GM18858 (cell line): ENCODE results near the gene UBE2Q2.

Experiments
- ATAC-seq: cut with Tn5 transposase; IDR thresholded peaks from one replicate; pipeline ENCODE4 v1.9.1; 2021; ENCODE audit not compliant: unreplicated experiment

The UBE2Q2 gene

DNA sequence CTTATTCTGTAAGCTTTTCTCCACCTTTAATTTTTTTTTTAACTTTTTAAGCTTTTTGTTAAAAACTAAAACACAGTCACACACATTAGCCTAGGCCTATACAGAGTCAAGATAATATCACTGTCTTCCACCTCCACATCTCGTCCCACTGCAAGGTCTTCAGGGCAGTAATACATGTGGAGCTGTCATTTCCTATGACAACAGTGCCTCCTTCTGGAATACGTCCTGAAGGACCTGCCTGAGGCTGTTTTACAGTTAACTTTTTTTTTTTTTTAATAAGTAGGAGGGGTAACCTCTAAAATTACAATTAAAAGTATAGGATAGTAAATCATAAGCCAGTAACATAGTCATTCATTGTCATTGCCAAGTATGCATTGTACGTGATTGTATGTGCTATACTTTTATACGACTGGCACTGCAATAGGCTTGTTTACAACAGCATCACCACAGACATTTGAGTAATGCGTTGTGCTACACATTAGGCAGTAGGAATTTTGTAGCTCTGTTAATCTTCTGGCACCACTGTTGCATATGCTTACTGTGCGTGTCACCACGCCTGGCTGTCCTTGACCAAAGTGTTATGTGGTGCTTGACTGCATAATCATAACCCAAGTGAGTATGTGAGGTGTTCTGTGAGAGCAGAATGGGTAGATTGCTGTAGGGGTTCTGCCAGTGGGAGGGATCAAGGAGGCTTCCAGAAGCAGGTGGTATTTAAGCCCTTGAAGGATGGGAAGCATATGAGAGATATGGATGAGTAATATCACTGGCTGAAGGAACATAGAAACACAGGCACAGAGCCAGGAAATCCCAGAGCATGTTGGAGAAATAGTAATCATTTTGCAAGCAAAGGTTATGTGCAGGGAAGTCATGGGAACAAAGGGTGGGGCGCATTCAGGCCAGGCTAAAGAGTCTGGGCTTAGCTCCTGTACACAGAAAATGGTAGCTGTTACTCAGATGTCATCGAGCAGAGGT lies 78.8 kb downstream of the UBE2Q2 start:
- ATAC-seq: no peak

DNA sequence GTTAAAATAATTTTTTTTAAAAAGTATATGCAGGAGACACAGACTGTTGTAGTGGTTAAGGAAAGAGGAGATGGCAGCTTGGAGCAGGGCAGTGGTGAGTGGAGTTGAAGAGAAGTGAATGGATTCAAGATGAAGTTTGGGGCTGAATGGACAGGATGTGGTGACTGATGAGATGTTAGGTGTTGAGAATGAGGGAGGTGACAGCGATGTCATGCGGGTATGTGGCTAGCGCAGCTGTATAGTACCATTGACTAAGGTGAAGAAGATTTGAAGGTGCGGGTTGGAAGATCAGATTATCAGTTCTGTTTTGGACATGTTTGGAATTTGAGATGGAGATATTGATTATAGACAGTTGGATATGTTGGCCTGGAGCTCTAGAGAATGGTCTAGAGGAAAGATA lies 80.5 kb downstream of the UBE2Q2 start:
- no peak for ATAC-seq

DNA sequence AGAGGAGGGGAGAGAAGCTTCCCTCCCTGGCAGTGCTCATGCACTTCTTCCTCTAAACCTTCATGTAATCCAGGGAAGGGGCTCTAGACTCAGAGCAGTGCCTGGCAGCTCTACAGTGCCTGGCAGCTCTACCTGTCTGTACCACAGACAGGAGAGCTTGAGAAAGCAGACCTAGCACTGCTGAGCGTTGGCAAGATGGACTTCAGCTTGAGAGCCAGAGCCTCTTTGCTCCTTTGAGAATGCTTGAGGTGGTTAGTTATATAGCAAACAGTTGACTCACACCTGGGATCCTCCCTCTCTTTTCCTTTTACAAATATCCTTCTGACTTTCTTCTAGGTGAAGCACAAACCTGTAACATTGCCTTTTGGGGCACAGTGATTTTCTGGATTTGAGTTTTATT lies 81.3 kb downstream of the UBE2Q2 start:
- ATAC-seq: no peak

DNA sequence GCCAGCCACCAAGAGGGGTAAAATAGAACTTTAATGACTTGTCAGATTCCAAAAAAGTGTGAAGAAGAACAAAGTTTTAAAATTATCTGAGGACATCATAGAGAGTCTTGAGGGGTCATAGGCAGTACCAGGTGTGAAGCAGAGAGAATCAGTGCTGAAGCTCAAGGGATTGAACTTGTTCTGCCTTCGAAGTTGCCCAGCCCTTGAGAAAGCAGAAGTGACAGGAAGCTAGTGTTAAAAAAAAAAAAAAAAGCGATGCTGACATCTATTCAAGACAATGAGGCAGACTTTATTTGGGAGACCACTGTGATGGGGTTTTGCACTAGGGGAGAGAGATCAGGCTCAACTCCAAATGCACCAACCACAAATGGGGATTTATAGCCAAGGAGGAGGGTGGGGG lies 82.2 kb downstream of the UBE2Q2 start:
- ATAC-seq: no peak

DNA sequence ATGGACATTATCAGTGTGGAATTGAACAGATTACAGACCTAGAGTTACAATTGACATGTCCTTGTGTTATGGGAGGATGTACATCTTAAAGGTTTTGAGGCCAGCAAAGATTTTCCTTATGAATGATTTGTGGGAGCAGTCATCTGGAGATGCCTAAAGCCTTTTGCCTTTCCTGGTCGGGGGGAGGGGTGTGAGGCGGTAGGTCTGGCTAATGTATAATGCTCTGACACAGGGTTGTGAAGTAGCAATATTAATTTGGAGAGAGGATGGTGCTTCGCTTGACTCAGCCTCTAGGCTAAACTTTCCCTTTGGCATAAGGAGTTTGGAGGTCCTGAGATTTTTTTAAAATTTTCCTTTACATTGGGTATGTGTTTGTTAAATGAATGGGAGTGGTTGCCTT lies 83.7 kb downstream of the UBE2Q2 start:
- no peak for ATAC-seq

DNA sequence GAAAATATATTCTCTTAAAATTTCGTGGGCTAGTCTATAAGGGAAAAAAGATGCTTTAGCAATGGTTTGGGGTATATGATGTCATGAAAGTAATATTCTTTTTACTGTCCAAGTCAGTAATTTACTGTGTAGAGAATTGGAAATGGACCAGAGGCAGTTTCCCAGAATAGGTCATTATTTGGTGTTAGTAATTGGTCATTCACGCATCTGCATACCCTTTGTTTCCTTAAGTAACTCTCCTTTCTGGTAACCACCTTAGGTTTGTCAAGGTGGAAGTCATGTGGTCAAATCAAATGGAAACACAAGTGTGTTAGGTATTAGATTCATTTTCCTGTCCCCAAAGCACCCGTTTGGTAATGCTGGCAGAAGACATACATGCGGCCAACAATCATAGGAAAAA lies 84.4 kb downstream of the UBE2Q2 start:
- no peak for ATAC-seq

DNA sequence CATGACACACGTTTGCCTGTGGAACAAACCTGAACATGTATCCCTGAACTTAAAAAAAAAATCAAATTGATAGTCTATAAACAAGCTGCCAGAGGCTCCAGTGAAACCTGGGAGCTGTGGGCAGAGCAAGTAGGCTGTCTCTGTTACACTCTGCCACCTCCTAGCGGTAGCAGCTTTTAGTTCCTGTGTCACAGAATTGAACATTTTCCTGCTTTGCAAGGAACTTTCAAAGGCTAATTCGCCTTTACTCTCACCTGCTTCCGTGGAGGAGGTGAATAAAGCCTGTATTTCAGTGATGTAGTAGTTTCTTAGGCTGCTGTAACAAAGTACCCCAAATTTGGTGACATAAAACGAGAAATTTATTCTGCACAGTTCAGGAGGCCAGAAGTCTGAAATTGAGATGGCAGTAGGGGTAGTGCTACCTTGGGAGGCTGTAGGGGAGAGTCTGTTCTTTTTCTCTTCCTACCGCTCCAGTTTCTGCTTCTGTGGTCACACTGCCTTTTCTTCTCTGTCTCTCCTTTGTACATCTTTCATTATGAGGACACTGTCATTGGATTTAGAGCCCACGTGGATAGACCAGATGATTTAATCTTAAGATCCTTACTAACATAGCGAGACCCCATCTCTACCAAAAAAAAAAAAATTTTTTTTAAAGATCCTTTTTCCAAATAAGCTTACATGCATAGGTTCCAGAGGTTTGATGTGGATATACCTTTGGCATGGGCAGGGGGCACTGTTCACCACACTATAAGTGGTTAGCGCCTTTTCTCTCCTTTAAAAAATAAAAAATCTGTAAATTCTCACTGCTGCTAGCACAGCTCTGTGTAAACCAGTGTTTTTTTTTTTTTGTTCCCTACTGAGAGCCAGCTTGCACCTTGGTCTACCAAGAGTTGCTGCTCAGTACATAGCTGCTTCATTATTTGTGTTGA lies 85.7 kb downstream of the UBE2Q2 start:
- ATAC-seq: no peak

DNA sequence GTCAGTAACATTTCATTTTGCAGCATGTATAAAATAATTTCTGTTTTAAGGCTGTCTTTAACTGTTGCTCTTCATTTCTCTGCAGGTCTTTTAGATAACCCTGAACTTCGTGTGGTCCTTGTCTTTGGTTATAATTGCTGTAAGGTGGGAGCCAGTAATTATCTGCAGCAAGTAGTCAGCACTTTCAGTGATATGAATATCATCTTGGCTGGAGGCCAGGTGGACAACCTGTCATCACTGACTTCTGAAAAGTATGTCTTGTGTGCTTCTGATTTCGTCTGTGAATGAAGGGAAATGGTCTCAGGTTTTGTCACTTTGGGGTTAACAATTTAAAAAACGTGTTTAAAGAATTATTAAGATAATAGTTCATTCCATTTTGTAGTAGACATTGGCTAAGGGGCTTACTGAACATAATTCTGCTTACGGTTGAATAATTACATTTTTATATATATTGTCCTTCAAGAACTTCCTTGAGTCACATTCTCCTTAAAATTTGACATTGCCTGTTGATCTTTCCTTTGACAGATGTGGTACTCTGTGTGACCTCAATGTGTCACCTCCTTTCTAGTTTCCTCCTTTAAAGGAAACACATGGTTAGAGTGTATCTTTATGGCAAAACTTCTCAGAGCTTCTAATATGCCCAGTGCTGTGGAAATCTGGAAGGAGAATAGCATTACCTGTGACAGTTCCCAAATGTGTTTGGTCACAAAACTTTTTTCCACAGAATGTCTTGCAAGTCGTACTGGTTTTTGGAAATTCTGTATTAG lies 86.7 kb downstream of the UBE2Q2 start:
- ATAC-seq: no peak

DNA sequence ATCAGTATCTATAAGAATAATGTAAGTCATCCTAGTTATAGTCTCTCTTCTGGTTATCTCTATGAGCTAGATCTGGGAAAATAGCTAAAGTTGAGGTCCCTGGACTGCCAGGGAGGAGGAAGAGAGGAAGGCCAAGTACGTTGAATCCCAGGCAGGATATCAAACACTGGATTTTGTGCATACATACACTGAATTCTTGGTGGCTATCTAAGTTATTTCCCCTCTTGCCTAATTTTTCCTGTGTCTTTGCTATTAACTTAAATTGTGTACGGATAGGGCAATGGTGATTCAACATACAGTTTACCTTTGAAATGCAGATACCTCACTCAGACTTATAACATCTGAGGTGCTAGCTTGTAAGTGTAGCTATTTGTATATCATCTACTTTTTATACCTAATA lies 87.6 kb downstream of the UBE2Q2 start:
- ATAC-seq: no peak

DNA sequence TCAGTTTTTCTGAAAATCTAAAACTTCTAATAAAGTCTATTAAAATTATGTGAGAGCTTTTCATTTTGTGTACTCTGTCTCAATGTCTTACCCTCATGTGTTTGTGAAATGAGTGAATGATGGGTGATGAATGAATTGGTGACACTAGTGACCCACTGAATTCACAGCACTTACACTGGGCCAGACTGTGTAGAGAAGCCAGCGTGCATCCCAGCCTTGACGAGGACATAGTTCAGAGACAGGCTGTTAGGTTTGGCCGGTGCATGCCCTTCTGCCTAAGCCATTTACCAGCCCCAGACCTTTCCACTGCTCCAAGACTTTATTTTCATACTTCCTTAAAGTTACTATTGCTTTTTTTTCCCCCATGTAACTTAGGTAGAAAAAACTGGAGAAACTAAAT lies 99.2 kb downstream of the UBE2Q2 start:
- no peak for ATAC-seq

DNA sequence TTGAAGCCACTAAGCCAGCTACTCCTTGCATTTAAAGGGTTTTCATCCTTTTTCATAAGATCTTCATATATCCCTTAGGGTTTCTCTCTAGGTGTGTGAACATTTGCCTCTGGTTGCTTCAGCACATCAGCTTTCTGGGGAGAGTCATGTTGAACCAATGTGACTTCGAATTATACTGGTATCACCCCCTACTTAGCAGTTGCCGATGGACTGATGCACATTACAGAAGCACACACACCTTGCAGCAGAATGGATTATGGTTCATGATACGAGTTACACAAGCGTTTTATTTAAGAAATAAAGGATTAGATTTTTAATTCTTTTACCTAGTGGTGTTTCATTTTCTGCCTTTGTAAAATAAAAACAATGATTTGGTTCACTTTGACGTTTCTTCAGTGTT lies 100.0 kb downstream of the UBE2Q2 start:
- ATAC-seq: no peak

DNA sequence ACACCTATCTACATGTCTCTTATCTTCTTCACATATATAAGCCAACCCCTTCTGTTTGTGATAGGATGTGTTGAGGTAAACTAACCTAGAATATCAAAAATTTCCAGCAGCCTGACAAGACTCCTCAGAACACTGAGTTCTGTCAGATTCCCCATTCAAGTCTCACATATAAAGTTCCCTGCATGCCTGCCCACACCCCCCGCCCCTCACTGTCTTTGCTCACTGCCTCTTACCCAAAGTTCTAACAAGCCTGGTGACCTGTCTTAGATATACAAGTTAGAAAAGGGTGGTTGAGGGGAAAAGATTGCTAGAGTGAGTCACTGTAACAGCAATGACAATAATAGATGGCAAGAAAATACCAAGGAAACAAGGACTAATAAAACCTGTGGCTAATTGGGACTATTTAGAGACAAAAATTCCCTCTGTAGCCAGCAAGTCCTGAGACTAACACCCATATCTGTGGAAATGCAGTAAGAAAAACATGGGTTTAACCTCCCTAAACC lies 100.5 kb downstream of the UBE2Q2 start:
- ATAC-seq: no peak

DNA sequence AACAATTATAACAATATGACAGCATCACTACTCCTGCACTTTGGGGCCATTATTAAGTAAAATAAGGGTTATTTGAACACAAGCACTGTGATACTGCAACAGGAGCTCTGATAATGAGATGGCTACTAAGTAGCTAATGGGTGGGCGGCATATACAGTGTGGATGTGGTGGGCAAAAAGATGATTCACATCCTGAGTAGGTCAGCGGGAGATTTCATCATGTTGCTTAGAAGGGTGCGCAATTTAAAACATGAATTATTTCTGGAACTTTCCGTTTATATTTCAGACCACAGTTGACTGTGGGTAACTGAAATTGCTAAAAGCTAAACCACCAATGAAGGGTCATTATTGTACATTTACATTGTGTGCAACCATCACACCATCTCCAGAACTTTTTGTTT lies 102.7 kb downstream of the UBE2Q2 start:
- ATAC-seq: no peak

DNA sequence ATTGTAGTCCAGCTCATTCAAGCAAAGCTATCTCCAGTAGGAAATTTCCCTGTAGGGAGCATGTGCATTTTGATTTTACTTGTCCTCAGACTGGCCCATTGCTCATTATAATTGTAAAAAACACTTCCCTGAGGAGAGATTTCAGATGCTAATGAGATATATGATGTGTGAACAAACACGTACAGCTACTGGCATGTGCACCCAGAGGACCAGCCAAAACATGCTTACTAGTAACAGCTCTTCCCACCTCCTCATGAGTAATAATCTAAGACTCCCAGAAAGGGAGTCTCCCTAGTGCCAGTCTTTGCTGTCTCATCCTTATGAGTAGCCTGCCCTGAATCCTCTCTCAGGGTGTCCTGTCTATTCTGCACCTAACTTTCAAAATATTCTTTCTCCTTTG lies 103.8 kb downstream of the UBE2Q2 start:
- ATAC-seq: no peak

DNA sequence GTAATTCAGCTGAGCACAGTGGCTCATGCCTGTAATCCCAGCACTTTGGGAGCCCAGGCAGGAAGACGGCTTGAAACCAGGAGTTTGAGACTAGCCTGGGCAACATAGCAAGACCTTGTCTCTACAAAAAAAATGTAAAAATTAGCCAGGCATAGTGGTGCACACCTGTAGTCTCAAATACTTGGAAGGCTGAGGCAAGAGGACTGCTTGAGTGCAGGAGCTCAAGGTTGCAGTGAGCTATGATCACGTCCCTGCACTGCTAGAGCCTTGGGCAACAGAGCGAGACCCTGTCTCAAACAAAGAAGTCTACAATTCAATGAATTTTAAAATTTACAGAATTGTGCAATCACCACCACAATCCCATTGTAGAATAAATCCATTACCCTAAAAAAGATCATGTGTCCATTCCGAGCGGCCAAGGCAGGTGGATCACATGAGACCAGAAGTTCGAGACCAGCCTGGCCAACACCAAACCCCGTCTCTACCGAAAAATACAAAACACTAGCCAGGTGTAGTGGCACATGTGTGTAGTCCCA lies 105.6 kb downstream of the UBE2Q2 start:
- no peak for ATAC-seq
